Measurements from ENCODE around the gene APOBEC2. TPM values are rescaled to one million over a fixed set of nuclear protein-coding genes. Genes with fewer than 3 reads are reported as not detected.

Gene APOBEC2
- total and polyA plus RNA-seq, 2 of the 13 experiments (the other 11 are each of a cell fraction or from before 2014, with no cell fraction given): 0.09 TPM; not detected in 1

GRCh38 chr6:41066867-41067304, 13.9 kb downstream of the APOBEC2 start (continued):
- no peak for TF ChIP-seq STAT5B (CRISPR knock-in tag; IDR thresholded peaks at IDR 0.05)
- no peak for TF ChIP-seq TFE3 (CRISPR knock-in tag; IDR thresholded peaks at IDR 0.05)
- TF ChIP-seq MAX (IDR thresholded peaks at IDR 0.05): no peak
- no peak for TF ChIP-seq PHF8 (CRISPR knock-in tag; IDR thresholded peaks at IDR 0.05)
- TF ChIP-seq XRCC5 (optimal IDR thresholded peaks at IDR 0.05; ENCODE audit: low read length): peak; percentile 22
- TF ChIP-seq GATAD1 (CRISPR knock-in tag; IDR thresholded peaks at IDR 0.05): peak; percentile 48; the same call in 1 of the 2 replicates
- no peak for TF ChIP-seq HES4 (CRISPR knock-in tag; IDR thresholded peaks at IDR 0.05; ENCODE audit: borderline replicate concordance)
- 0 out of 2 replicates have a peak, but pooled peaks have one; percentile 47 for TF ChIP-seq ZFP1 (CRISPR knock-in tag; IDR thresholded peaks at IDR 0.05)
- TF ChIP-seq TSC22D2 (CRISPR knock-in tag; IDR thresholded peaks at IDR 0.05; ENCODE audit: borderline replicate concordance): no peak
- no peak for TF ChIP-seq FLYWCH1 (CRISPR knock-in tag; IDR thresholded peaks at IDR 0.05)
- peak; percentile 16; the same call in 1 of the 2 replicates for TF ChIP-seq ELF1 (CRISPR knock-in tag; IDR thresholded peaks at IDR 0.05)
- no peak for TF ChIP-seq YY1 (IDR thresholded peaks at IDR 0.05; ENCODE audit: insufficient read depth, insufficient replicate concordance, low read depth, low read length)
- TF ChIP-seq ZNF382 (CRISPR knock-in tag; IDR thresholded peaks at IDR 0.05; ENCODE audit: borderline replicate concordance): no peak
- TF ChIP-seq TEAD3 (CRISPR knock-in tag; optimal IDR thresholded peaks at IDR 0.05; ENCODE audit: borderline replicate concordance): peak; percentile 52
- no peak for TF ChIP-seq FOSL1 (CRISPR knock-in tag; IDR thresholded peaks at IDR 0.05; ENCODE audit: borderline replicate concordance)
- TF ChIP-seq HDAC1 (CRISPR knock-in tag; IDR thresholded peaks at IDR 0.05): no peak; the same call in 1 of the 2 replicates
